HG03196 (cell line): ENCODE data around the gene RRP9.

Source experiments
- ATAC-seq: cut with Tn5 transposase; IDR thresholded peaks from one replicate; pipeline ENCODE4 v1.9.1; 2021; ENCODE audit not compliant: unreplicated experiment

RRP9 gene

GRCh38 chr3:51971350-51971749 is 29.6 kb upstream of the RRP9 start:
- ATAC-seq = no peak

- no peak for ATAC-seq
Observed at GRCh38 chr3:51970606-51971300, 29.0 kb upstream of the RRP9 start.

GRCh38 chr3:51969841-51970240 is 28.1 kb upstream of the RRP9 start:
- ATAC-seq = no peak

GRCh38 chr3:51968883-51969678 is 27.4 kb upstream of the RRP9 start:
- ATAC-seq = no peak

GRCh38 chr3:51968170-51968775 is 26.6 kb upstream of the RRP9 start:
- no peak for ATAC-seq

GRCh38 chr3:51967384-51968169 is 25.9 kb upstream of the RRP9 start, which contains the start of gene PCBP4:
PCBP4 (minus strand) TSS chr3:51967454; CDS start chr3:51961240, 6,214 bp downstream.
- ATAC-seq = no peak

- no peak for ATAC-seq
Observed at GRCh38 chr3:51966922-51967383, 25.2 kb upstream of the RRP9 start.

GRCh38 chr3:51966486-51966885 is 24.8 kb upstream of the RRP9 start:
- no peak for ATAC-seq

- ATAC-seq = no peak
Observed at GRCh38 chr3:51966016-51966415, 24.3 kb upstream of the RRP9 start.

GRCh38 chr3:51964521-51964920 is 22.8 kb upstream of the RRP9 start:
- ATAC-seq = no peak

GRCh38 chr3:51963951-51964451 is 22.3 kb upstream of the RRP9 start:
- ATAC-seq = no peak

- ATAC-seq = no peak
Observed at GRCh38 chr3:51962854-51963530, 21.3 kb upstream of the RRP9 start.

GRCh38 chr3:51961602-51962569 is 20.2 kb upstream of the RRP9 start:
- ATAC-seq = no peak

GRCh38 chr3:51961011-51961410 is 19.3 kb upstream of the RRP9 start:
- no peak for ATAC-seq

- ATAC-seq = no peak
Observed at GRCh38 chr3:51960386-51960785, 18.7 kb upstream of the RRP9 start.

GRCh38 chr3:51959651-51960050 is 17.9 kb upstream of the RRP9 start:
- no peak for ATAC-seq

GRCh38 chr3:51958603-51959521 is 17.2 kb upstream of the RRP9 start:
- no peak for ATAC-seq
